Small intestine (tissue), 7 donors: ENCODE measurements around the gene GPR161. TPM values are rescaled to one million over a fixed set of nuclear protein-coding genes. Genes with fewer than 3 reads are reported as not detected.
"Not testable (repeated sequence)": the region's sequence is repeated elsewhere in the genome, so short reads cannot be mapped to it uniquely, and the experiment has no call there.

ENCODE experiments used
- DNase-seq, 2 donors: peaks; one replicate each; pipeline versions ENCODE4 v3.0.0 to v3.0.0-alpha.2; 2013
- FAIRE-seq: peaks from 2 replicates; lab custom pipeline; 2012; peaks lifted over from hg19 to GRCh38; lab: Jason Lieb, UNC
- H3K27ac ChIP-seq, 3 donors: one replicate each; pipeline ENCODE4 v1.5.1; 2013; ENCODE audit warnings: low read length in 2 of 3, mild to moderate bottlenecking in 2 of 3, control low read depth in 1 of 3, inconsistent platforms in 1 of 3, low read depth in 1 of 3, moderate library complexity in 1 of 3
- H3K27me3 ChIP-seq, 3 donors: one replicate each; pipeline ENCODE4 v1.6.1; 2013; ENCODE audit warnings: low read length in 3 of 3, inconsistent platforms in 1 of 3; ENCODE audit not compliant: control insufficient read depth in 3 of 3, insufficient read depth in 3 of 3
- H3K36me3 ChIP-seq, 3 donors: one replicate each; pipeline ENCODE4 v1.6.1; 2013; ENCODE audit warnings: low read length in 3 of 3, inconsistent platforms in 1 of 3, low read depth in 1 of 3, mild to moderate bottlenecking in 1 of 3, moderate library complexity in 1 of 3; ENCODE audit not compliant: control insufficient read depth in 3 of 3, insufficient read depth in 2 of 3
- H3K4me1 ChIP-seq, 3 donors: one replicate each; pipeline ENCODE4 v1.6.1; 2013; ENCODE audit warnings: low read length in 2 of 3, inconsistent platforms in 1 of 3, low read depth in 1 of 3, mild to moderate bottlenecking in 1 of 3, moderate library complexity in 1 of 3; ENCODE audit not compliant: control insufficient read depth in 3 of 3, insufficient read depth in 2 of 3
- H3K4me3 ChIP-seq, 3 donors: one replicate each; pipeline ENCODE4 v1.5.1; 2013; ENCODE audit warnings: low read length in 3 of 3, control low read depth in 1 of 3, inconsistent platforms in 1 of 3, low read depth in 1 of 3, mild to moderate bottlenecking in 1 of 3, moderate library complexity in 1 of 3
- H3K9me3 ChIP-seq, 2 donors: one replicate each; pipeline ENCODE4 v1.6.1; 2013; ENCODE audit warnings: low read depth in 1 of 2, low read length in 1 of 2; ENCODE audit not compliant: control insufficient read depth in 2 of 2, insufficient read depth in 1 of 2
- WGBS, 3 donors: extraction: QIAGEN DNeasy Blood & Tissue Kit; methylation state at CpG; one replicate each; pipeline ENCODE4 v1.1.7; 2013; 5-methylcytosine and 5-hydroxymethylcytosine counted together
- polyA plus RNA-seq, 4 donors: library from polyadenylated mRNA; stranded (reverse) in 3 of 4; unstranded in 1 of 4; fragments of 200-250 nt in 3 of 4; fragments of 120-200 nt in 1 of 4; gene quantifications; one replicate each; pipeline versions ENCODE4 v1.2.1 to v1.2.3, GENCODE V29; 2013
- donor health status: healthy with polysubstance abuse.
- donor health status: control.
- donor health status: control.
- donor health status: Bipolar disorder and iron deficiency.
- donor health status: healthy.

GPR161 gene
- polyA plus RNA-seq, 4 donors, result under 0.01 to 4.1 (median 1.9) TPM

GRCh38 chr1:168064216-168064615, 72.5 kb downstream of the GPR161 start:
- DNase-seq, result no peak
- Histone ChIP-seq H3K4me3 (no peak overlapping the region), H3K9me3 (no peaks in the 10 kb centered on the region), H3K4me1 (no peaks in the 10 kb centered on the region), H3K27ac (no peak overlapping the region), H3K36me3 (peaks cover 2 to 10% (median 10%) of the 10 kb centered on the region in 3 donors), H3K27me3 (no peaks in the 10 kb centered on the region)
- no peak for FAIRE-seq
- 96 to 100% (median 97%) methylated on average over 1 of the region's 1 CpG for WGBS, 3 donors

- Histone ChIP-seq H3K4me1 (no peaks in the 10 kb centered on the region), H3K27ac (no peak overlapping the region), H3K4me3 (no peak overlapping the region), H3K36me3 (peaks cover 0 to 15% (median 2%) of the 10 kb centered on the region in 3 donors), H3K9me3 (no peaks in the 10 kb centered on the region), H3K27me3 (no peaks in the 10 kb centered on the region)
- DNase-seq (no peak), FAIRE-seq (no peak)
- 98 to 99% (median 98%) methylated on average over 2 of the region's 2 CpGs for WGBS, 3 donors
Measured at GRCh38 chr1:168057921-168058320, 78.8 kb downstream of the GPR161 start.

- DNase-seq (no peak), FAIRE-seq (no peak)
- peaks cover 0 to 15% (median 2%) of the 10 kb centered on the region in 3 donors for H3K36me3 ChIP-seq
- H3K9me3 ChIP-seq, result no peaks in the 10 kb centered on the region
- no peaks in the 10 kb centered on the region for H3K27me3 ChIP-seq
- H3K4me1 ChIP-seq, result no peaks in the 10 kb centered on the region
- no peak overlapping the region for H3K27ac ChIP-seq
- WGBS, 3 donors, result 97 to 100% (median 100%) methylated on average over 1 of the region's 1 CpG
- no peak overlapping the region for H3K4me3 ChIP-seq
Measured at GRCh38 chr1:168057355-168057754, 79.4 kb downstream of the GPR161 start.

DNA sequence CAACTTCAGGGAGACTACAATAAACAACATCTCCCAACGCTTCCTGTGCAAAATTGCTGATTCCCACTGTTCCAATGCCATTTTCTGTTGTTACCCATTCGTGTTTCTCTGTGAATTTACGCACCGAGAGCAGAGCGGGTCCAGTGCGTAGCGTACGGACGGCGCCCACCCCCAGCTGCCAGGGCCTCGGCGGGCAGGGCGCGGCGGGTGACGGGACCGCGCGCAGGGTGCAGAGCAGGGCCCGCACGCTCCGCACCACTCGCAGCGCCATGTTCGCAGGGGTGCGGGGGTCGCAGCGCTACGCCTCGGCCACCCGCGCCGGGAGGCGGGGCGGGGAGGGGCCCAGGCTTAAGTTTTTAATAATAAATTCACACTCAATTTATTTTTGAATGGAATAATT, 80.6 kb downstream of the GPR161 start:
- not testable (repeated sequence) for H3K9me3 ChIP-seq, DNase-seq, FAIRE-seq, H3K4me1 ChIP-seq, H3K27ac ChIP-seq, H3K4me3 ChIP-seq, H3K27me3 ChIP-seq
- 76 to 91% (median 90%) methylated on average over 23 to 32 of the region's 35 CpGs for WGBS, 3 donors
- H3K36me3 ChIP-seq, result peaks cover 0 to 18% (median 2%) of the 10 kb centered on the region in 3 donors

DNA sequence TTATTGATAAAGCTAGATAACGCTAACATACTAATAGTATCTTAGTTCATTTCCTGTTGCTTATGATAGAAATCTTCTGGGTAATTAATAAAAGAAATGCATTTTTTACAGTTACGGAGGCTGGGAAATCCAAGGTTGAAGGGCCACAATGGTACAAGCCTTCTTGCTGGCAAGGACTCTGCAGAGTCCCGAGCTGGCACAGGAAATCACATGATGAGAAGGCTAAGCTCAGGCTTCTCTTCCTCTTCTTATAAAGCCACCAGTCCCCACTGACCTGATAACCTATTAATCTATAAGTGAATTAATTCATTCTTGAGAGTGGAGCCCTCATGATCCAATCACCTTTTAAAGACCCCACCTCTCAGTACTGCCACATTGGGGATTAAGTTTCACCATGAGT, 82.6 kb downstream of the GPR161 start:
- Histone ChIP-seq H3K27ac (no peak overlapping the region), H3K4me3 (no peak overlapping the region), H3K9me3 (no peaks in the 10 kb centered on the region), H3K4me1 (no peaks in the 10 kb centered on the region), H3K36me3 (peaks cover 0 to 12% (median 2%) of the 10 kb centered on the region in 3 donors), H3K27me3 (no peaks in the 10 kb centered on the region)
- 74 to 93% (median 86%) methylated on average over 3 of the region's 3 CpGs for WGBS, 3 donors
- no peak for FAIRE-seq
- DNase-seq, result no peak

DNA sequence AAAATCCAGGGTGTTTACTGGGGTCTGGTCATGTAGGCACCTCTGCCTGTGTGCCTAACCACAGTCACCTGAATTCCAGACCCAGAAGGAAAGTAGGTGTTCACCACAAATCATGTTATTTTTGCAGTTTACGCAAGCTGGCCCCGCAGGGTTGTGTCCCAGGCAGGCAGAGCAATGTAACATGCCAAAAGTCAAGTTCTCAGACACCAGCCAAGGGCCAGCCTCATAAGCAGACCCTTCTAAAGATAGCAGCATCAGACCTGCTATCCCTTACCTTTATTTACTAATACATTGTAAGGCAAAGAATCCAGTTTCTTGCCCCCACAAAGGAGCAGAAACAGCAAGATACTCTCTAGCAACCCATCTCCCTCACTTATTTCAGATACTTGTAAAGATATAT, 83.0 kb downstream of the GPR161 start:
- FAIRE-seq (no peak), DNase-seq (no peak)
- Histone ChIP-seq H3K36me3 (peaks cover 0 to 12% (median 2%) of the 10 kb centered on the region in 3 donors), H3K4me3 (no peak overlapping the region), H3K9me3 (no peaks in the 10 kb centered on the region), H3K27ac (no peak overlapping the region), H3K4me1 (no peaks in the 10 kb centered on the region), H3K27me3 (no peaks in the 10 kb centered on the region)
- WGBS, 3 donors, result 88 to 95% (median 94%) methylated on average over 2 of the region's 2 CpGs

DNA sequence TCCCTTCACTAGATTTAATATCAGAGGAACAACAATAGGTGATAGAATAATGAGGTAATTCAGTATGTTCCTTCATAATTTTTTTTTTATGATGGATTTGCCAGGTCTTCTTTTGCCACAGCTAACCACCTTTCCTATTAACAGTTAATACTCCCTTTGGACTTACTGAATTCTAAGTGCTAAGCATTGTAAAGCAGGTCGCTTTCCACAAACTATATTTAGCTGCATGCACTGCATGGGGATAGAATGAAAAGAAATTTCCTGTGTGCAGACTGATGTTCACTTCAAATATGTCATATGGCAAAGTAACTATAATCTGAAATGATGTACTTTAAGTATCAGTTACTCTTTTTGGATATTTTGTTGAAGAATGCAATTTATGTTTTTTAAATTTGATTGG, 85.8 kb downstream of the GPR161 start:
- Histone ChIP-seq H3K27me3 (no peaks in the 10 kb centered on the region), H3K27ac (no peak overlapping the region), H3K36me3 (peaks cover 2 to 11% (median 3%) of the 10 kb centered on the region in 3 donors), H3K4me1 (no peaks in the 10 kb centered on the region), H3K4me3 (no peak overlapping the region), H3K9me3 (no peaks in the 10 kb centered on the region)
- FAIRE-seq (no peak), DNase-seq (no peak)
- WGBS, 3 donors, result 86 to 97% (median 87%) methylated on average over 1 of the region's 1 CpG

GRCh38 chr1:168050307-168050706, 86.4 kb downstream of the GPR161 start:
- WGBS, 3 donors, result 78 to 97% (median 95%) methylated on average over 1 of the region's 1 CpG
- DNase-seq (no peak), FAIRE-seq (no peak)
- H3K4me1 ChIP-seq, result no peaks in the 10 kb centered on the region
- H3K36me3 ChIP-seq, result peaks cover 2 to 11% (median 3%) of the 10 kb centered on the region in 3 donors
- H3K27me3 ChIP-seq, result no peaks in the 10 kb centered on the region
- no peaks in the 10 kb centered on the region for H3K9me3 ChIP-seq
- no peak overlapping the region for H3K27ac ChIP-seq
- no peak overlapping the region for H3K4me3 ChIP-seq

DNA sequence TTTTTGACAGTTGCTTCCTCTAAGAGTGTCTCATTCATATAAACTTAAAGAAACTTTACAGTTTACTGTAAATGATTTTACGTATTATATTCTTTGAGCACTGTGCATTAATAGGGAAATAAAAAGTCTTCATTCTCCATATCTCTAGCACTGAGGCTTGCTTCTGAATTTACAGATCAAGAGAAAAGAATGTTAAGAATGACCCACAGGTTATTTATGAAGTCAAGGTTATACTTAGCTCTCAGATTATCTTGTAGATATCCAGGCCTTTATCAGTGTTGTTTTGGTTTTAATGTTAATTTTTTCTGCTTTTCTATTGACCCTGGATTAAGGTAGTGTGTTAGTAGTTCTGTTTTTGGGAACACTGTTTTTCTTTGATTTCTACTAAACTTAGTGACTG, 91.4 kb downstream of the GPR161 start:
- H3K4me1 ChIP-seq, result no peaks in the 10 kb centered on the region
- no peak overlapping the region for H3K4me3 ChIP-seq
- H3K27me3 ChIP-seq, result no peaks in the 10 kb centered on the region
- no peak overlapping the region for H3K27ac ChIP-seq
- FAIRE-seq (no peak), DNase-seq (no peak)
- peaks cover 4 to 9% (median 8%) of the 10 kb centered on the region in 3 donors for H3K36me3 ChIP-seq
- no peaks in the 10 kb centered on the region for H3K9me3 ChIP-seq
- WGBS, 3 donors, result 83 to 96% (median 95%) methylated on average over 1 of the region's 1 CpG
